Stimulated activated CD8-positive, alpha-beta memory T cell treated with anti-CD3 and anti-CD28 coated beads, Interleukin-12 subunit alpha, Interleukin-12 subunit beta, amount 100 ng/mL, for 4 hours (primary cell): ENCODE results near the gene CDYL.

Source experiments
- DNase-seq: peaks from one replicate; pipeline ENCODE4 v3.0.0-alpha.2; 2020; ENCODE audit warnings: low read depth

CDYL gene

GRCh38 chr6:4909063-4909706, 133.0 kb downstream of the CDYL start:
- no peak for DNase-seq

- no peak for DNase-seq
Measured at GRCh38 chr6:4910037-4910760, 134.0 kb downstream of the CDYL start.

GRCh38 chr6:4912559-4912958, 136.4 kb downstream of the CDYL start:
- no peak for DNase-seq

- no peak for DNase-seq
Measured at GRCh38 chr6:4913705-4914419, 137.7 kb downstream of the CDYL start.

GRCh38 chr6:4914420-4915159, 138.4 kb downstream of the CDYL start:
- DNase-seq, result no peak

GRCh38 chr6:4916954-4917561, 140.9 kb downstream of the CDYL start:
- no peak for DNase-seq

GRCh38 chr6:4920914-4921410, 144.8 kb downstream of the CDYL start:
- DNase-seq, result no peak

- DNase-seq, result no peak
Measured at GRCh38 chr6:4922488-4923037, 146.4 kb downstream of the CDYL start.

- DNase-seq, result no peak
Measured at GRCh38 chr6:4923081-4923480, 146.9 kb downstream of the CDYL start.

- no peak for DNase-seq
Measured at GRCh38 chr6:4924661-4925271, 148.6 kb downstream of the CDYL start.

GRCh38 chr6:4925580-4925979, 149.4 kb downstream of the CDYL start:
- no peak for DNase-seq

- DNase-seq, result no peak
Measured at GRCh38 chr6:4928426-4928825, 152.2 kb downstream of the CDYL start.

- no peak for DNase-seq
Measured at GRCh38 chr6:4929097-4929718, 153.0 kb downstream of the CDYL start.

- no peak for DNase-seq
Measured at GRCh38 chr6:4930025-4930691, 154.0 kb downstream of the CDYL start.

- DNase-seq, result no peak
Measured at GRCh38 chr6:4931530-4932227, 155.5 kb downstream of the CDYL start.

- no peak for DNase-seq
Measured at GRCh38 chr6:4932228-4932903, 156.2 kb downstream of the CDYL start.

GRCh38 chr6:4935486-4935885, 159.3 kb downstream of the CDYL start:
- DNase-seq, result no peak

GRCh38 chr6:4935975-4936680, 159.9 kb downstream of the CDYL start:
- DNase-seq, result no peak
